Psoas muscle (tissue), 8 donors: Measurements from ENCODE around the gene C11orf65. TPM values are rescaled to one million over a fixed set of nuclear protein-coding genes. Genes with fewer than 3 reads are reported as not detected.
"Not testable (repeated sequence)": the region's sequence is repeated elsewhere in the genome, so short reads cannot be mapped to it uniquely, and the experiment has no call there.

Source experiments
- ATAC-seq, 4 donors: fragments of 200-7000 bp; cut with Tn5 transposase; one replicate each; pipeline ENCODE4 v1.9.1; 2020; ENCODE audit warnings: moderate library complexity in 3 of 4, mild to moderate bottlenecking in 2 of 4
- DNase-seq, 2 donors: peaks; one replicate each; pipeline ENCODE4 v3.0.0-alpha.2; 2020
- H3K27ac ChIP-seq: fragments of 200-600 bp; one replicate; pipeline ENCODE4 v1.8.0; 2022
- H3K27me3 ChIP-seq, 3 donors: fragments of 200-600 bp in 1 of 3; one replicate each; pipeline versions ENCODE4 v1.6.1 to v1.8.0; 2013 to 2022; ENCODE audit warnings: low read length in 2 of 3, mild to moderate bottlenecking in 2 of 3, moderate library complexity in 1 of 3; ENCODE audit not compliant: insufficient read depth in 3 of 3
- H3K36me3 ChIP-seq, 2 donors: fragments of 200-600 bp in 1 of 2; one replicate each; pipeline versions ENCODE4 v1.6.1 to v1.8.0; 2013 to 2022; ENCODE audit warnings: low read depth in 1 of 2, mild to moderate bottlenecking in 1 of 2, moderate library complexity in 1 of 2; ENCODE audit not compliant: insufficient read depth in 1 of 2
- H3K4me1 ChIP-seq: fragments of 200-600 bp; one replicate; pipeline ENCODE4 v1.8.0; 2022
- H3K4me3 ChIP-seq: fragments of 200-600 bp; one replicate; pipeline ENCODE4 v1.8.0; 2022; ENCODE audit warnings: mild to moderate bottlenecking
- H3K9me3 ChIP-seq: fragments of 200-600 bp; one replicate; pipeline ENCODE4 v1.8.0; 2022
- CTCF ChIP-seq: fragments of 200-600 bp; IDR thresholded peaks from one replicate; pipeline ENCODE4 v1.8.0; 2022; ENCODE audit warnings: antibody characterized with exemption
- WGBS, 3 donors: extraction: QIAGEN DNeasy Blood & Tissue Kit; methylation state at CpG; one replicate each; pipeline versions ENCODE4 v1.1.6 to v1.1.7; 2013; 5-methylcytosine and 5-hydroxymethylcytosine counted together
- intact Hi-C, 2 donors: fragments of 100-400 bp; cut with DNase I; formaldehyde crosslinking; loops; one replicate each; pipeline versions ENCODE4 v1.11.0 to v1.14.2; 2022
- polyA plus RNA-seq, 3 donors: library from polyadenylated mRNA; stranded (reverse); fragments of 200-250 nt; gene quantifications; one replicate each; pipeline ENCODE4 v1.2.3, GENCODE V29; 2013
- total RNA-seq, 4 donors: library from RNA; stranded (reverse); fragmentation: NEBNext Ultra II Directional in 2 of 4; extraction: Animal tissue kit (Norgen Biotek cat#: 25700) in 2 of 4; gene quantifications; one replicate each; pipeline versions ENCODE4 v1.2.1 to v1.2.4, GENCODE V29; 2021 to 2023
- donor health status: healthy with polysubstance abuse.
- donor health status: DM: no; HTN: no; CAD: no; lungs with moderate emphysema.
- donor health status: Bipolar disorder and iron deficiency.
- donor health status: healthy.
- donor health status: DM: yes; HTN: yes; CAD: no.
- donor health status: DM: no; HTN: no; CAD: no.
- donor health status: DM: no; HTN: no; CAD: no.
- donor health status: DM: yes; HTN: yes; CAD: no.

C11orf65 gene
- total and polyA plus RNA-seq, 7 donors = 0.16 to 0.64 (median 0.23) TPM

- intact Hi-C loops = no loop called here
- 92 to 99% (median 97%) methylated on average over 4 of the region's 4 CpGs for WGBS, 3 donors
- TF ChIP-seq CTCF = no peak
- Histone ChIP-seq H3K4me3 (no peak overlapping the region), H3K4me1 (no peaks in the 10 kb centered on the region), H3K36me3 (no peaks in the 10 kb centered on the region), H3K9me3 (no peaks in the 10 kb centered on the region), H3K27ac (no peak overlapping the region), H3K27me3 (no peaks in the 10 kb centered on the region)
- ATAC-seq (no peak), DNase-seq (no peak)
These were observed 72.5 kb downstream of the C11orf65 start for GRCh38 chr11:108394744-108395284.

GRCh38 chr11:108393046-108393445 lies 74.3 kb downstream of the C11orf65 start:
- intact Hi-C loops = no loop called here
- 44 to 58% (median 51%) methylated on average over 1 of the region's 1 CpG for WGBS, 3 donors
- Histone ChIP-seq H3K27me3 (no peaks in the 10 kb centered on the region), H3K27ac (no peak overlapping the region), H3K36me3 (no peaks in the 10 kb centered on the region), H3K9me3 (no peaks in the 10 kb centered on the region), H3K4me1 (no peaks in the 10 kb centered on the region), H3K4me3 (no peak overlapping the region)
- ATAC-seq = no peak
- no peak for TF ChIP-seq CTCF
- DNase-seq = no peak

GRCh38 chr11:108392353-108392752 lies 75.0 kb downstream of the C11orf65 start:
- H3K36me3 ChIP-seq = no peaks in the 10 kb centered on the region
- H3K27me3 ChIP-seq = no peaks in the 10 kb centered on the region
- intact Hi-C loops = no loop called here
- H3K27ac ChIP-seq = no peak overlapping the region
- H3K4me1 ChIP-seq = no peaks in the 10 kb centered on the region
- no peaks in the 10 kb centered on the region for H3K9me3 ChIP-seq
- H3K4me3 ChIP-seq = no peak overlapping the region
- WGBS, 3 donors = 75 to 91% (median 77%) methylated on average over 1 of the region's 1 CpG
- no peak for DNase-seq
- TF ChIP-seq CTCF = no peak
- no peak for ATAC-seq

- Histone ChIP-seq H3K9me3 (no peaks in the 10 kb centered on the region), H3K36me3 (no peaks in the 10 kb centered on the region), H3K4me3 (no peak overlapping the region), H3K4me1 (no peaks in the 10 kb centered on the region), H3K27ac (no peak overlapping the region), H3K27me3 (no peaks in the 10 kb centered on the region)
- 76 to 83% (median 77%) methylated on average over 5 of the region's 5 CpGs for WGBS, 3 donors
- TF ChIP-seq CTCF = no peak
- intact Hi-C loops = no loop called here
- DNase-seq (no peak), ATAC-seq (no peak)
These were observed 78.8 kb downstream of the C11orf65 start for GRCh38 chr11:108388576-108388975.

- H3K27ac ChIP-seq, H3K4me3 ChIP-seq, ATAC-seq, DNase-seq, H3K4me1 ChIP-seq, H3K9me3 ChIP-seq, H3K36me3 ChIP-seq, intact Hi-C loops, H3K27me3 ChIP-seq: not testable (repeated sequence)
- WGBS, 3 donors = 94 to 96% (median 95%) methylated on average over 24 of the region's 24 CpGs
These were observed 93.8 kb downstream of the C11orf65 start for GRCh38 chr11:108373505-108373904.
